Gastrocnemius medialis (tissue), 4 donors: ENCODE results near the gene KNDC1.

Experiments
- CTCF ChIP-seq, 5 experiments: fragments of 450-650 bp in 3 of 5; fragments of 200-600 bp in 2 of 5; sonication (generic) in 2 of 5; IDR thresholded peaks in 4 of 5; conservative IDR thresholded peaks in 1 of 5; 1 replicate in 4 of 5; 2 replicates in 1 of 5; pipeline ENCODE4 v1.5.1; 2016 to 2019; ENCODE audit warnings: antibody characterized with exemption in 5 of 5, mild to moderate bottlenecking in 3 of 5, moderate library complexity in 3 of 5
- POLR2A ChIP-seq, 2 donors: fragments of 450-650 bp; IDR thresholded peaks; one replicate each; pipeline ENCODE4 v1.6.1; 2017; ENCODE audit warnings: antibody characterized with exemption in 2 of 2, mild to moderate bottlenecking in 2 of 2, moderate library complexity in 2 of 2

DNA sequence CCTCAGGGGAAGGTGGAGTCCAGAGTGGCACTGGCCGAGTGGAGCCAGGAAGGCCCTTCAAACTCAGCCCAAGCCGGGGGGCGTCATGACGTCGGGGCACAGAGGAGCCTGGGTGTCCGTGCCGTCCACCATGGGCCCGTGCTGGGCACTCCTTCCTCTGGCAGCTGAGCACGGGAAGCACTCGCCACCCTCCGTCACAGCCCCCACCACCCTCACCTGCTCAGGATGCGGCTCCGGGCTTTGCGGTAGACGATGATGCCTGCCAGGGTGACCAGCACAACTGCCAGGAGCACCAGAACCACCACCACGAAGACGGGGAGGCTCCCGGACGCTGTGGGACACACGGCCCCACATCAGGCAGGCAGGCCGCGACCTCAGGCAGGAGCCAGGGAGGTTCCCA, 108.5 kb downstream of the KNDC1 start:
- no peak for TF ChIP-seq POLR2A (IDR thresholded peaks at IDR 0.05)
- TF ChIP-seq CTCF (IDR thresholded peaks at IDR 0.05 in 4 of 5, conservative IDR thresholded peaks at IDR 0.05 in 1 of 5): no peak
